HepG2 (cell line): ENCODE results near the gene FAM120AOS. TPM values are rescaled to one million over a fixed set of nuclear protein-coding genes. Genes with fewer than 3 reads are reported as not detected.

Experiments
- ATAC-seq: fragments of 200-7000 bp; cut with Tn5 transposase; 3 replicates; pipeline ENCODE4 v1.9.1; 2020; ENCODE audit warnings: mild to moderate bottlenecking, moderate library complexity
- BruUV-seq: library from RNA; stranded (reverse); fragments of 400-500 nt; replicated peaks from 2 replicates; lab custom pipeline; 2021; lab: Mats Ljungman, UMichigan
- CTCF ChIA-PET: fragments of 300-600 bp; formaldehyde crosslinking; extraction: SDS; loops from one replicate; lab custom pipeline; 2021; ENCODE audit warnings: low total read pairs, inconsistent platforms, low intra/inter-chr PET ratio; lab: Yijun Ruan, JAX
- POLR2A ChIA-PET: fragments of 350-600 bp; sonication (Branson Sonifier 250); formaldehyde crosslinking; loops from one replicate; lab custom pipeline; 2020; ENCODE audit warnings: antibody characterized with exemption, inconsistent platforms; lab: Yijun Ruan, JAX
- DNase-seq: peaks from one replicate; pipeline ENCODE4 v3.0.0-alpha.2; 2015; ENCODE audit warnings: low spot score
- FAIRE-seq: peaks from 3 replicates; lab custom pipeline; 2011; peaks lifted over from hg19 to GRCh38; lab: Jason Lieb, UNC
- H2AFZ ChIP-seq: one replicate; pipeline ENCODE4 v1.6.1; 2011; ENCODE audit warnings: low read length, inconsistent platforms
- H3K27ac ChIP-seq: fragments of 300-600 bp; 3 replicates; pipeline ENCODE4 v1.8.0; 2011; ENCODE audit warnings: mixed run types, mild to moderate bottlenecking, mixed read lengths, low read length, inconsistent platforms; ENCODE audit not compliant: insufficient read depth; ENCODE audit errors: extremely low read length
- H3K27me3 ChIP-seq, 2 experiments: fragments of 200-600 bp in 1 of 2; 2 replicates in 1 of 2; 3 replicates in 1 of 2; pipeline versions ENCODE4 v1.6.0 to v1.8.0; 2011; ENCODE audit warnings: low read length in 2 of 2, mild to moderate bottlenecking in 2 of 2, moderate library complexity in 2 of 2, inconsistent platforms in 1 of 2; ENCODE audit not compliant: insufficient read depth in 2 of 2, control insufficient read depth in 1 of 2
- H3K36me3 ChIP-seq, 2 experiments: fragments of 200-600 bp in 1 of 2; replicated peaks in 1 of 2; 2 replicates in 1 of 2; 3 replicates in 1 of 2; pipeline versions ENCODE4 v1.5.1 to v1.8.0; 2011; ENCODE audit warnings: low read length in 2 of 2, inconsistent platforms in 1 of 2; ENCODE audit not compliant: insufficient read depth in 2 of 2, control insufficient read depth in 1 of 2
- H3K4me1 ChIP-seq: 2 replicates; pipeline ENCODE4 v1.5.1; 2012; ENCODE audit warnings: low read length, inconsistent platforms; ENCODE audit not compliant: insufficient read depth
- H3K4me2 ChIP-seq: 2 replicates; pipeline ENCODE4 v1.6.0; 2011; ENCODE audit warnings: low read depth, low read length, inconsistent platforms
- H3K4me3 ChIP-seq, 3 experiments: fragments of 200-600 bp in 1 of 3; sonication (generic), shearing (Covaris generic) in 1 of 3; replicated peaks in 1 of 3; 2 replicates each; pipeline ENCODE4 v1.5.1; 2011 to 2016; ENCODE audit warnings: low read length in 3 of 3, inconsistent platforms in 2 of 3, low read depth in 2 of 3, mild to moderate bottlenecking in 2 of 3, control low read depth in 1 of 3, mixed read lengths in 1 of 3; ENCODE audit not compliant: insufficient read depth in 1 of 3
- H3K79me2 ChIP-seq: one replicate; pipeline ENCODE4 v1.6.1; 2011; ENCODE audit warnings: low read length, inconsistent platforms; ENCODE audit not compliant: insufficient read depth
- H3K9ac ChIP-seq: 2 replicates; pipeline ENCODE4 v1.6.0; 2011; ENCODE audit warnings: mild to moderate bottlenecking, low read depth, low read length, inconsistent platforms; ENCODE audit not compliant: insufficient read depth
- H3K9me3 ChIP-seq: 2 replicates; pipeline ENCODE4 v1.5.1; 2012; ENCODE audit warnings: mild to moderate bottlenecking, low read length
- H4K20me1 ChIP-seq: 2 replicates; pipeline ENCODE4 v1.6.0; 2011; ENCODE audit warnings: inconsistent platforms, mild to moderate bottlenecking, low read length, moderate library complexity; ENCODE audit not compliant: insufficient read depth
- AGO1 ChIP-seq: fragments of 200-400 bp; formaldehyde crosslinking; IDR thresholded peaks from 2 replicates; pipeline ENCODE4 v1.6.1; 2017; ENCODE audit warnings: mild to moderate bottlenecking, low read depth, low read length, moderate library complexity; ENCODE audit not compliant: poor library complexity, severe bottlenecking
- AKAP8 ChIP-seq: sonication (generic); formaldehyde crosslinking; IDR thresholded peaks from 2 replicates; pipeline ENCODE4 v1.5.1; 2020; ENCODE audit warnings: mild to moderate bottlenecking, missing genetic modification reagents
- CEBPB ChIP-seq: IDR thresholded peaks from 2 replicates; pipeline ENCODE4 v1.6.1; 2011; ENCODE audit warnings: low read depth, low read length, improper control_type of control experiment, borderline replicate concordance
- FOXO1 ChIP-seq: sonication (generic); formaldehyde crosslinking; IDR thresholded peaks from 2 replicates; pipeline ENCODE4 v1.4.0; 2020; ENCODE audit warnings: missing genetic modification reagents
- NFRKB ChIP-seq: fragments of 450-650 bp; IDR thresholded peaks from 2 replicates; pipeline ENCODE4 v1.6.1; 2017
- RFX5 ChIP-seq: IDR thresholded peaks from 2 replicates; pipeline ENCODE4 v1.6.1; 2011; ENCODE audit warnings: low read depth, low read length, improper control_type of control experiment
- SIN3A ChIP-seq: IDR thresholded peaks from 2 replicates; pipeline ENCODE4 v1.6.1; 2011; ENCODE audit warnings: low read depth, mild to moderate bottlenecking, control low read depth, low read length, borderline replicate concordance
- SIX4 ChIP-seq: sonication (generic); formaldehyde crosslinking; IDR thresholded peaks from 2 replicates; pipeline ENCODE4 v1.4.0; 2020; ENCODE audit warnings: missing genetic modification reagents
- TBL1XR1 ChIP-seq: fragments of 150-350 bp; IDR thresholded peaks from 2 replicates; pipeline ENCODE4 v1.6.1; 2014; ENCODE audit warnings: borderline replicate concordance, low read length; ENCODE audit not compliant: partially characterized antibody
- U2AF2 ChIP-seq: fragments of 200-400 bp; formaldehyde crosslinking; IDR thresholded peaks from 2 replicates; pipeline ENCODE4 v1.6.1; 2017; ENCODE audit warnings: low read depth, mild to moderate bottlenecking, low read length
- ZBTB38 ChIP-seq: sonication (generic); formaldehyde crosslinking; IDR thresholded peaks from 2 replicates; pipeline ENCODE4 v1.5.1; 2020; ENCODE audit warnings: mild to moderate bottlenecking, missing genetic modification reagents
- ZNF138 ChIP-seq: sonication (generic); formaldehyde crosslinking; IDR thresholded peaks from 2 replicates; pipeline ENCODE4 v1.5.0; 2020; ENCODE audit warnings: mild to moderate bottlenecking, low read depth, missing genetic modification reagents
- ZNF24 ChIP-seq: fragments of 450-650 bp; IDR thresholded peaks from 2 replicates; pipeline ENCODE4 v1.6.1; 2017; ENCODE audit warnings: antibody characterized with exemption, mild to moderate bottlenecking
- ZNF615 ChIP-seq: sonication (generic); formaldehyde crosslinking; IDR thresholded peaks from 2 replicates; pipeline ENCODE4 v1.5.0; 2020; ENCODE audit warnings: mild to moderate bottlenecking, missing genetic modification reagents, borderline replicate concordance
- ZNF75D ChIP-seq: sonication (generic); formaldehyde crosslinking; IDR thresholded peaks from 2 replicates; pipeline ENCODE4 v1.8.1; 2023; ENCODE audit warnings: missing genetic modification reagents, mild to moderate bottlenecking, borderline replicate concordance
- ZNF782 ChIP-seq: sonication (generic); formaldehyde crosslinking; IDR thresholded peaks from 2 replicates; pipeline ENCODE4 v1.4.0; 2020; ENCODE audit warnings: missing genetic modification reagents, mild to moderate bottlenecking, borderline replicate concordance
- ZNF839 ChIP-seq: sonication (generic); formaldehyde crosslinking; IDR thresholded peaks from 2 replicates; pipeline ENCODE4 v1.4.0; 2020; ENCODE audit warnings: missing genetic modification reagents, mild to moderate bottlenecking, borderline replicate concordance
- WGBS: methylation state at CpG from one replicate; pipeline ENCODE4 v1.1.6; 2017; ENCODE audit warnings: low lambda C conversion rate; 5-methylcytosine and 5-hydroxymethylcytosine counted together
- in situ Hi-C: cut with HindIII; loops from 2 replicates; pipeline ENCODE4 v1.10.0; 2017; ENCODE audit warnings: low pct_unique_long_range_greater_than_20kb; ENCODE audit not compliant: extremely low pct_ligation_motif_present
- intact Hi-C: fragments of 100-400 bp; cut with micrococcal nuclease; formaldehyde crosslinking; loops from one replicate; pipeline ENCODE4 v1.10.0; 2022; ENCODE audit not compliant: unreplicated experiment
- polyA plus RNA-seq, 8 experiments: library from polyadenylated mRNA; depleted of rRNA in 3 of 8; stranded (reverse) in 7 of 8; unstranded in 1 of 8; fragments of >200 nt; fragmentation: Illumina TruSeq in 4 of 8; extraction: Trizol in 4 of 8; gene quantifications; 2 replicates each; pipeline versions ENCODE4 v1.2.1 to v1.2.3, GENCODE V29; 2011 to 2016; ENCODE audit warnings: low read depth in 4 of 8, missing spikeins in 1 of 8, mixed read lengths in 1 of 8; ENCODE audit not compliant: insufficient read depth in 1 of 8
- total RNA-seq, 5 experiments: library from RNA; depleted of rRNA; stranded (reverse); fragments of >200 nt; fragmentation: Illumina TruSeq; extraction: Trizol; gene quantifications; 2 replicates each; pipeline ENCODE4 v1.2.3, GENCODE V29; 2016; ENCODE audit warnings: low read depth in 1 of 5
- TF ChIP-seq, protein P1 (sequence below): IDR thresholded peaks from 2 replicates; pipeline ENCODE4 v1.6.1; 2016; ENCODE audit warnings: low read depth, control low read depth

The FAM120AOS gene
- total and polyA plus RNA-seq, 2 of the 13 experiments (the other 11 are each of a cell fraction or from before 2014, with no cell fraction given), result 28.2 to 34.6 TPM

DNA sequence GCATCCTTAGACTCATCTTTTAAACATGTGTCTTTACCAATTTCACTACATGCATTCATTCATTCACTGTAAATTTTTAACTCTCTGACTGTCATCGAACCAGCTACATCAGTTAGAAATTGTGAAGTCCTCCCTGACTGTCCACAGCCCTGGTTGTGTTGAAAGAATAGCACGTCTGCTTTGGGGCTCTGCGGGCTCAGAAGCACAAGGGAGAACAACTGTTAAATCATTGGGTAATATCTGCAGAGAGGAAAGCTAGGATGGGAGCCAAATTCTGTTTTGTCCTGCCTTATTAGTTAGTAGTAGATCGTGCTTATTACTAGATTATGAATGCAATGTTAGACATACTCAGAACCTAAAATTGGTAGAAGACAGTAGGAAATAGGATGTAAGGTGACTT, 26.3 kb upstream of the FAM120AOS start:
- Histone ChIP-seq H3K36me3 (peaks cover 14 to 57% of the 10 kb centered on the region in 2 experiments), H3K9me3 (no peaks in the 10 kb centered on the region), H2AFZ (no peak overlapping the region), H3K4me3 (no peak overlapping the region), H3K79me2 (peaks cover 45% of the 10 kb centered on the region), H3K4me1 (no peaks in the 10 kb centered on the region), H3K27me3 (no peaks in the 10 kb centered on the region), H3K9ac (no peak overlapping the region), H3K4me2 (no peak overlapping the region), H4K20me1 (no peaks in the 10 kb centered on the region; the same call in 1 of the 2 replicates), H3K27ac (no peak overlapping the region)
- WGBS, result 100% methylated on average over 4 of the region's 4 CpGs
- no peak for FAIRE-seq
- CTCF ChIA-PET, result no interaction called here
- in situ Hi-C loops (no loop called here), intact Hi-C loops (loop anchor here (5.0 kb wide), 1 partner anchor 72 kb away; no protein-coding TSS in a partner anchor)
- TF ChIP-seq U2AF2, result no peak
- no peak for TF ChIP-seq ZNF75D (CRISPR knock-in tag)
- no peak for TF ChIP-seq ZNF615 (CRISPR knock-in tag)
- no peak for TF ChIP-seq AKAP8 (CRISPR knock-in tag)
- TF ChIP-seq RFX5, result no peak
- TF ChIP-seq FOXO1 (CRISPR knock-in tag), result no peak
- POLR2A ChIA-PET, result no interaction called here
- BruUV-seq, result no TSS peak
- ATAC-seq, result no peak
- no peak for DNase-seq

DNA sequence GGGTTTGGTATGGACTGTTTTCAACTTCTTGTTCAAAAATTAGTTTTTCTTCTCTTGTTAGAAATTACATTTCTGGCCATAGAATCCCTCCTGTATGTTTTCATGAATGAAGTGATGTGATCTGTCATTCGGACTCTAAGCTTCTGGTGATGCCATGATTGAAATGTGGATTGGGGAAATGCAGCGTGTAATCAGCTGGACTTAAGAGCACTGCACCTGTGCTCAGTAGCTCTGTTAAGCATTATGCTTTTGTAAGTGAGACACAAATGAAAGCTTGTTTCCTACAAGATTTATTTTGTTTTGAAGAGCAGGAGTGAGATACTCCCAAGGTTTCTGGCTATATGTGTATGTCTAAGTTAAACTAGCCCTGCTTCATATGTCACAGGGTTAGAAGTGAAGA, 24.0 kb upstream of the FAM120AOS start:
- no peak for TF ChIP-seq SIN3A
- TF ChIP-seq ZNF782, result no peak
- TF ChIP-seq ZNF839 (CRISPR knock-in tag), result no peak
- no peak for TF ChIP-seq ZNF24
- TF ChIP-seq, protein P1, sequence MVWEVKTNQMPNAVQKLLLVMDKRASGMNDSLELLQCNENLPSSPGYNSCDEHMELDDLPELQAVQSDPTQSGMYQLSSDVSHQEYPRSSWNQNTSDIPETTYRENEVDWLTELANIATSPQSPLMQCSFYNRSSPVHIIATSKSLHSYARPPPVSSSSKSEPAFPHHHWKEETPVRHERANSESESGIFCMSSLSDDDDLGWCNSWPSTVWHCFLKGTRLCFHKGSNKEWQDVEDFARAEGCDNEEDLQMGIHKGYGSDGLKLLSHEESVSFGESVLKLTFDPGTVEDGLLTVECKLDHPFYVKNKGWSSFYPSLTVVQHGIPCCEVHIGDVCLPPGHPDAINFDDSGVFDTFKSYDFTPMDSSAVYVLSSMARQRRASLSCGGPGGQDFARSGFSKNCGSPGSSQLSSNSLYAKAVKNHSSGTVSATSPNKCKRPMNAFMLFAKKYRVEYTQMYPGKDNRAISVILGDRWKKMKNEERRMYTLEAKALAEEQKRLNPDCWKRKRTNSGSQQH (CRISPR knock-in tag), result no peak
- TF ChIP-seq SIX4 (CRISPR knock-in tag), result no peak
- TF ChIP-seq CEBPB, result no peak
- no peak for TF ChIP-seq NFRKB
- no peak for TF ChIP-seq AGO1
- no peak for TF ChIP-seq ZBTB38
- TF ChIP-seq ZNF138 (CRISPR knock-in tag), result no peak
- TF ChIP-seq TBL1XR1, result no peak
- H2AFZ ChIP-seq, result no peak overlapping the region
- FAIRE-seq (no peak), DNase-seq (no peak), ATAC-seq (no peak)
- H3K9ac ChIP-seq, result no peak overlapping the region
- no peak overlapping the region for H3K4me3 ChIP-seq
- H3K9me3 ChIP-seq, result no peaks in the 10 kb centered on the region
- peaks cover 8 to 49% of the 10 kb centered on the region in 2 experiments for H3K36me3 ChIP-seq
- in situ Hi-C loops, result no loop called here
- H3K4me1 ChIP-seq, result no peaks in the 10 kb centered on the region
- H4K20me1 ChIP-seq, result no peaks in the 10 kb centered on the region; the same call in 1 of the 2 replicates
- no peak overlapping the region for H3K4me2 ChIP-seq
- 100% methylated on average over 2 of the region's 2 CpGs for WGBS
- no peaks in the 10 kb centered on the region for H3K27me3 ChIP-seq
- ChIA-PET POLR2A (interaction anchor here (0.5 kb wide), 1 partner anchor 702 kb away, joined by 3 read pairs; no protein-coding TSS in a partner anchor), CTCF (no interaction called here)
- intact Hi-C loops, result loop anchor here (5.0 kb wide), 1 partner anchor 70 kb away; no protein-coding TSS in a partner anchor
- H3K27ac ChIP-seq, result no peak overlapping the region
- H3K79me2 ChIP-seq, result peaks cover 39% of the 10 kb centered on the region
- BruUV-seq, result no TSS peak
